NCI-H774 (cell line): ENCODE results near the gene MRPS14.
"Not testable (repeated sequence)": the region's sequence is repeated elsewhere in the genome, so short reads cannot be mapped to it uniquely, and the experiment has no call there.

Experiments
- DNase-seq: peaks from one replicate; lab custom pipeline; 2025; lab: John Stamatoyannopoulos, UW

The MRPS14 gene

DNA sequence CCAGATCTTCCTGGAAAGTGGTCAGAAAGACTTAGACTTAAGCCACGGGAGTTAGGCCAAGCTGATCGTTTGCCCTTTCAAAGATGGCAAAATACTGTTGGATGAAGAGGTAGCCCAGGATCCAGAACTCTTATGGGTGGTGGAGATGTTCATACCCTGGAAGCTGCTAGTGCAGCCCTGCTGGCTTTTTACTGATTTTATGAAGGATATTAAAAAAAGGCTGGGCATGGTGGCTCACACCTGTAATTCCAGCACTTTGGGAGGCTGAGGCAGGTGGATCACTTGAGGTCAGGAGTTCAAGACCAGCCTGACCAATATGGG lies 657 bp upstream of the MRPS14 start:
- DNase-seq = not testable (repeated sequence)

DNA sequence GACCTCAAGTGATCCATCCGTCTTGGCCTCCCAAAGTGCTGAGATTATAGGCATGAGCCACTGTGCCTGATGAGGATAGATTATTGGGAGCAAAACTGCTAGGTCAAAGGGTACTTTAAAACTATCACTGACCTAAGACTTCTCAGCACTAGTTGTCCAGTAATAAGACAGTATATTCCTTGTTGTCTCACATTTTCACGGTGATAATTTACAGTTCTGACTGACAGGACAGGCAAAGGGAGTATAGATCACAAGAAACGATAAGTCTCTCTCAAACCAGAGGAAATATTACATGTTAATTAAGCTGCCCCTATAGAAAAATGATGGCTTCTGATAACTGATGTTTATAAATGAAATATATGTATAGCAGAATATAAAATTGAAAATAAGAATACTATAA lies 3.7 kb downstream of the MRPS14 start:
- DNase-seq = no peak

DNA sequence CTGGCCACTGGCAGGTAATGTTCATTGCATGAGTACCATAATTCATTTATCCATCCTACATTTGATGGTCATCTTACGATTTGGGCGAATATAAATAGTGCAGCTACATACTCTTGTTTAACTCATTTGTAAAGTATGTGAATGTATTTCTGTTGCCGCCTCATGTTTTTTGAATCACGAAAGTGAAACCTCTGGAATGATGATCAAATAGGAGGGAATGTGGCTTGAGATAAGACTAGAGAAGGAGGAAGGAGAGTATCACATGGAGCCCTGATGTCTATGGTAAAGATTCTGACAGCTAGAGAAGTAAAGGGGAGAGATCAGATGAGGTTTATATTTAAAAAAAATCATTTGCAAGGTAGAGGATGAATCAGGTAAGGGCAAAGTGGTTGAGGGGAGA lies 8.0 kb downstream of the MRPS14 start:
- DNase-seq = no peak

DNA sequence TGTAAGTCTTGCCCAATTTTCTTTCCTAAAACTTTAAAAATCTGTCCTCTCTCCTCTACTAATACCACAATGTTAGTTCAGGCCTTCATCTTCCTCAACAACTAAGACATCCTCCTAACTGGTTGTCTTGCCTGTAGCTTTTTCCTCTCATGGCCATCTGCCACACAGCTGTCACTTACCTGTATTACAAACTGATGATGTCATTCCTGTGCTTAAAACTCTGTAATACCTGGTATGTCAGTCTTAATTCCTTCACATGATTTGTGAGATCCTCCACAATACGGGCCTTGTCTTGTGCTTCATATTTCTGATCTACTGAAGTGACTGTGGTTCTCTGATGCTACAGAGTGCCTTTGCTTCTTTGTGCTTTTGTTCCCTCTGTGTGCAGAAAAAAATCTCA lies 9.8 kb downstream of the MRPS14 start:
- no peak for DNase-seq

GRCh38 chr1:175009532-175009931 lies 13.7 kb downstream of the MRPS14 start:
- no peak for DNase-seq

GRCh38 chr1:175005085-175005783 lies 18.0 kb downstream of the MRPS14 start:
- DNase-seq = no peak

GRCh38 chr1:175003521-175003920 lies 19.7 kb downstream of the MRPS14 start:
- DNase-seq = no peak

- DNase-seq = no peak
Observed at GRCh38 chr1:175002910-175003517, 20.2 kb downstream of the MRPS14 start.

DNA sequence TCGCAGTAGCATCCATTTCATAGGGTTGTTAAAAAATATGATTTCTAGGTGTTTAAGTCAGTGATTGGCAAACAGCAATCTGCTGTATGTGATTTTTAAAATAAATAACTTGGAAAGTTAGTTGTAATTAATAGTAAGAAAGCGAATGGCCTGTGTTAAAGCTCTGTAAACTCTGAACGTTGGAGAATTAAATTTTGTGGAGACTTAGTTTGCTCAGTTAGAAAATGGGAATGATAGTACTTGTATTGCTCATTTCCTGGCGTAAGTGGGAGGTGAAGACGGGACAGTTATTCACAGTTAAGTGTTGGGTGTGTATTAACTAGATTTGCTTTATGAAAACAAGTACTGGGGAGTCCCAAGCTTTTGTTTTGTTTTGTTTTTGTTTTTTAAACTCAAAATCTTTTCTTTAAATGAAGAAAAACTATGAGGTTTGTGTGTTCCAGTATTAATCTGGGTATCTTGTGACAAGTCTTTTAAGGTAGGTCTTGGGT lies 22.5 kb downstream of the MRPS14 start:
- DNase-seq = no peak

DNA sequence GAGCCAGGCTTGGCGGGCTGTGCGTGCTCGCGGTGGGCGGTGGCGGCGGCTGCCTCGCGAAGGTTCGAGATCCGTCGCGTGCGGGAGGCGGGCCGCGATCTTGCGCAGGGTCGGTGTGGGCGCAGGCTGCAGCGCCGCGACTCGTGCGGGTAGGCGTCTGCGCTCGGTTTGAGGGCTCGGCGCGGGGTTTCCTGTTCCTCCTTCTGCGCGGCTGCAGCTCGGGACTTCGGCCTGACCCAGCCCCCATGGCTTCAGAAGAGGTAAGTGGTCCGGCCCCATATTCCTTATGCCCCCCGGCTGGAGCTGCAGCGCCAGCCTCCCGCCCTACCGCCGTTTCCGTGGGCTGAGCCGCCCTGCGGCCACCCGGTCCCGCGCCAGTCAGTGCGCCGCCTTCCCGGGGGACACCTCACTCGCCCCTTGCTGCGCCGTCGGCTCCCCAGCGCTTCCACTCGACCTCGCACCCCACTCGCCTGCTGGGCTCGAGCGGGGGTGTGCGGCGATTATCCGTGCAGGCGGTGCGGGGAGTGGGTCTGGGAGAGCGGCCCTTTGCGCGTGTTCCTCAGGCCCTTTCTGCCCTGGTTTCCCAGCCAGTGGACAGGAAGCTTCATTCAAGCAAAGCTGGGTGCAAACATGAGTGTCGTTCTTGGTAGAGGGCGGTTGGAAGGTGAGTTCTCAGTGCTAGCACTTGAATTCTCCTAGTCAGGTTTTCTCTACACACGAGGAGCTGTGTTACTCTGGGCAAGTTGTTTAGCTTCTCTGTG lies 23.1 kb downstream of the MRPS14 start, which contains the start of gene CACYBP:
CACYBP (plus strand) TSS at position 12 of the 761 bp plus-strand sequence; CDS start at position 246, 234 bp downstream.
- no peak for DNase-seq

DNA sequence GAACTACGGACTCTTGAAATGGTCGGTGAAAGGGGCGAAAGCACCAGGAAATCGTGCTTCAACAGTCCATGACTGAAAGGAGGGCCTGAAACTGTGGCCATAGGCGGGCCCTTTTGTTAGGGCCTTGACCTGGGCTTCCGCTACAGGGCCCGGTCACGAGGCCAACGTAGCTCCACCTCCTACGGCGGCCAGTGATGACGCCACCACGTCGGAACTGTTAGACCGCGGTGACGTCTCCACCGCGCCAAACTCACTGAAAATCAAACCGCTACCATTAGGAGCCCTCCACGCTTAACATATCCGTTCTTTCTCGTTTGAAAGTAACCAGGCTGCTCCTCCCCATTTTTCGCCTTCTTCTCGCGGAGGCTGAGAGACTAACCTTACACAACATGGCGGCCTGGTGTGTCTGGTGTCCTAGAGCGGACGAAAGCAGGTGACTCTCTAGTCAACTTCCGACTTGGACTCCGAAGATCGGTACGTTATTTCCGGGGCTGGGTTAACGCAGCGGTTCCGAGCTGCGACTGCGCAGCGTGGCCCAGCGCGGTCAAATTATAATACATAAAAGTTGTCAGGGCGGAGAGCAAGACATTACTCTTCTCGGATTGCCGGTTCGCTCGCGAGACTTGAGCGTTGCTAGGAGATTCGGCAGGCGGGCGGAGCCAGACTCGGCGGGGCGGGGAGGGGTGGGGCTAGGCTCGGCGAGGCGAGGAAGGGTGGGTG lies 23.8 kb downstream of the MRPS14 start:
- peak; percentile 99 for DNase-seq

DNA sequence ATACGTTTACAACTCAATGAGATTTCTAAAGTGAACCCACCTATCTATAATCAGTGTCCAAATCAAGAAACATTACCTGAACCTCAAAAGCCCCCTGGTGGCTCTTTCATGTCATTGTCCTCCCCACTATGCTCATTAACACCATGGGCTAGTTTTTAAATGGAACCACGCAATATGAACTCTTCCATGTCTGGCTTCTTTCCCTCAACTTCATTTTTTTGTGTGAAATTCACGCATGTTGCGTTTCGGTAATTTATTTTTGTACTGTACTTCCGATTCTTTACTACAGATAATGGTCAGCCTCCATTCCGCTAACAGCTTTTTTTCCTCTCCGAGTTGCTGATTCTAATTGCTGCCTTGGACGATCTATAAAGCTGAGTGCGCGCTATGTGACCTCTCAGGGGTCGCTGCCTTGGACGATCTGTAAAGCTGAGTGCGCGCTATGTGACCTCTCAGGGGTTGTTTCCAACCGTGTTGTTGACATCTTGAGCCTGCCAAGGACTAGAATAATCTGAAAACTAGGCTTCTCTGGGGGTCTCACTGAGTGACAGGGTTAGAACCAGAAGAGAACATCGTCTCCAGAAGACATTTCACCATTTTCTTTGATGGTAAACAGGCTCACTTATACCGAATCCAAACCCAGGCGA lies 24.5 kb downstream of the MRPS14 start:
- peak; percentile 60 for DNase-seq

- no peak for DNase-seq
Observed at GRCh38 chr1:174997041-174997440, 26.2 kb downstream of the MRPS14 start.

DNA sequence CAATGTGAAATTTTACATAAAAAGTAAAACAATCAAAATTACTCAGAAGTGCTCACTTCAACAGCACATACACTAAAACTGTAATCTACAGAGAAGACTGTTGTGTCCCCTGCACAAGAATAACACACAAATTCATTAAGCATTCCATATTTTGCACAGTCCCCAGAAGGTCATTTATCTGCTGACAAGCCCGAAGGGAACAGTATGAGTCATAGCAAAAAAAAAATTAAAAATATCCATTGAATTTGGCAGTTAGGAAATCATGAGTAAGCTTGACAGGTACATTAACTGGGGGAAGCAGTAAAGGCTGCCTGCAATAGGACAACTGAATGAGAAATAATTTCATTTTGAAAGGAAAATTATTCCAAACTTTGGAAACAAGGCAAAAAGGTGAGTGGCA lies 26.7 kb downstream of the MRPS14 start:
- DNase-seq = no peak

GRCh38 chr1:174995916-174996315 lies 27.3 kb downstream of the MRPS14 start:
- DNase-seq = no peak

GRCh38 chr1:174995121-174995520 lies 28.1 kb downstream of the MRPS14 start:
- no peak for DNase-seq

- no peak for DNase-seq
Observed at GRCh38 chr1:174991473-174991872, 31.8 kb downstream of the MRPS14 start.

GRCh38 chr1:174990382-174990999 lies 32.7 kb downstream of the MRPS14 start:
- DNase-seq = peak; percentile 67

GRCh38 chr1:174989536-174990220 lies 33.5 kb downstream of the MRPS14 start:
- no peak for DNase-seq

GRCh38 chr1:174988986-174989385 lies 34.2 kb downstream of the MRPS14 start:
- no peak for DNase-seq

DNA sequence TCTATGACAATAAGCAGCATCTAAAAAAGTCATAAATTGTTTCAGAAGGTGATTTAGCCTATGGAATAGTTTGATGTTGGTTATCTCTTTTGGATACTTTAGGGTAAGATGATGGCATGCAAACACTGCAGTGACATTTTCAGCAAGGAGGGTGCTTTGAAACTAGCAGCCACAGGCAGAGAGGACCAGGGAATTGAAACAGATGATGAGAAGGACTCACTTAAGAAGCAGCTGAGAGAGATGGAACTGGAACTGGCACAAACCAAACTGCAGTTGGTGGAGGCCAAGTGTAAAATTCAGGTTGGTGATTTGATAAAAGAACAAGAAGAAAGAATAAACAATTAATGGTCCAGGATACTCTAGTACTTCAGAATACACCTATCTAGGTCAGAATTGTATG lies 34.7 kb downstream of the MRPS14 start:
- no peak for DNase-seq
